ELR (cell line): ENCODE data around the gene SUV39H1.
"Not testable (repeated sequence)": the region's sequence is repeated elsewhere in the genome, so short reads cannot be mapped to it uniquely, and the experiment has no call there.

ENCODE experiments used
- DNase-seq: peaks from one replicate; pipeline ENCODE4 v3.0.0-alpha.2; 2015; ENCODE audit warnings: low read depth

SUV39H1 gene, protein sequence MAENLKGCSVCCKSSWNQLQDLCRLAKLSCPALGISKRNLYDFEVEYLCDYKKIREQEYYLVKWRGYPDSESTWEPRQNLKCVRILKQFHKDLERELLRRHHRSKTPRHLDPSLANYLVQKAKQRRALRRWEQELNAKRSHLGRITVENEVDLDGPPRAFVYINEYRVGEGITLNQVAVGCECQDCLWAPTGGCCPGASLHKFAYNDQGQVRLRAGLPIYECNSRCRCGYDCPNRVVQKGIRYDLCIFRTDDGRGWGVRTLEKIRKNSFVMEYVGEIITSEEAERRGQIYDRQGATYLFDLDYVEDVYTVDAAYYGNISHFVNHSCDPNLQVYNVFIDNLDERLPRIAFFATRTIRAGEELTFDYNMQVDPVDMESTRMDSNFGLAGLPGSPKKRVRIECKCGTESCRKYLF

DNA sequence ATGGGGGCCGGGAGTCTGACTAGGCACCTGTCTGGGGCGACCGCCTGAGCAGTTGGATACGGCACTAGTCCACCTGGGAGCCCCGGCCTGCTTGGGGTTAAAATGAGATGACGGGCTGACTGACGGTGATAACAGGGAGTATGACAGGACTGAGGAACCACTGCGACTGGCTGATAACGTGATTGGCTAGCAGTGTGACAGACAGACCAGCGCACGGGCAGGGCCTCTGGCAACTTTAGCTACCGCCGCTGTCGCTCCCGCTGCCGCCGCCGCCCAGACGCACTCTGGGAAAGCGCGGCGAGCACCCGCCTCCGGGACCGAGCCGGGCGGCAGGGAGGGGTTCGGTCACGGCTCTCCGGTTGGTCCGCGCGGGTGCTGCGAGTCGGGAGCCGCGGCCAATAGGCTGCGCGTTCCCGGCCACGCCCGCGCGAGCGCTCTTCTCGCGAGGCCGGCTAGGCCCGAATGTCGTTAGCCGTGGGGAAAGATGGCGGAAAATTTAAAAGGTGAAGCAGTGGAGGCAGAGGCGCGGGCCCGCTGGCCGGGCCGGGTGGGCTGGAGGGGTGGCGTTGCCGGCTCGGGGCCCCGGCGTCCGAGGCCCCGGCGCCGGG lies at the start of gene SUV39H1:
Gene SUV39H1 (plus strand): TSS at position 434 of the 608 bp plus-strand sequence. CDS start 51 bp downstream, at position 485.
- DNase-seq, result peak; percentile 89

- DNase-seq, result peak; percentile 61
These were observed 48.2 kb upstream of the SUV39H1 start for GRCh38 chrX:48648336-48648751.

DNA sequence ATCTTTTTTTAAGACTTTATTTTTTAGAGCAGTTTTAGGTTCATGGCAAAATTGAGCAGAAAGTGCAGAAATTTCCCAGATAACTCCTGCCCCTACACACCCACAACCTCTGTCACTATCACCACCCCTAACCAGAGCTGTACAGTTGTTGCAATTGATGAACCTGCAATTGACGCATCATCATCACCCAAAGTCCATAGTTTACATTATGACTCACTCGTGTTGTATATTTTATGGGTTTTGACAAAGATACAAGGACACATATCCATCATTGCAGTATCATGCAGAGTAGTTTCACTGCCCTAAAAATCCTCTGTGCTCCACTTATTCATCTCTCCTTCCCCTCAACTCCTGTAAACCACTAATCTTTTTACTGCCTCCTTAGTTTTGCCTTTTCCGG lies 47.4 kb upstream of the SUV39H1 start:
- DNase-seq, result peak; percentile 19

- not testable (repeated sequence) for DNase-seq
These were observed 44.4 kb upstream of the SUV39H1 start for GRCh38 chrX:48652055-48652579.

DNA sequence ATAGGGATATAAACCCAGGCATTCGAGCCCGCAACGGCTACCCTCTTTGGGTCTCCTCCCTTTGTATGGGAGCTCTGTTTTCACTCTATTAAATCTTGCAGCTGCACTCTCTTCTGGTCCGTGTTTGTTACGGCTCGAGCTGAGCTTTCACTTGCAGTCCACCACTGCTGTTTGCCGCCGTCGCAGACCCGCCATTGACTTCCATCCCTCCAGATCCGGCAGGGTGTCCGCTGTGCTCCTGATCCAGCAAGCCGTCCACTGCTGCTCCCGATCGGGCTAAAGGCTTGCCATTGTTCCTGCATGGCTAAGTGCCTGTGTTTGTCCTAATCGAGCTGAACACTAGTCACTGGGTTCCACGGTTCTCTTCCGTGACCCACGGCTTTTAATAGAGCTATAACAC lies 41.8 kb upstream of the SUV39H1 start:
- not testable (repeated sequence) for DNase-seq

GRCh38 chrX:48659686-48660085 lies 36.8 kb upstream of the SUV39H1 start:
- not testable (repeated sequence) for DNase-seq

- no peak for DNase-seq
These were observed 33.3 kb upstream of the SUV39H1 start for GRCh38 chrX:48663241-48663640.

DNA sequence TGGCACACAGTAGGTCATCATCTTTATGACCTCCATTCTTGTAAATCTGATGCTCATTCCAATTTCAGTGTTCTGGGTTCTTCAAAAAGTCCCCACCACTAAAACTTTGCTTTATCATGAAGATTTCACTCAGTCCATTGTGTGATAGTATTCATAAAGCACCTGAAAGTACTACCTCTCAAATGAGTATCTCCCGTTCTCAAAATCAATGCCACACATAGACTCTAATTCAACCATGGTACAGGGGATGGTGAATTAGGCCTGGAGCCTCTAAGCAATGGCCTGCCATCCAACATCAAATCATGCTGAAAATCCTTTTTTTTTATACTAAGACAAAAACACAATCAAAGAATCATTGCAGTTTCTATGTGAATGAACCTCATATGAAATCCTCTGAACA lies 32.4 kb upstream of the SUV39H1 start:
- no peak for DNase-seq

DNA sequence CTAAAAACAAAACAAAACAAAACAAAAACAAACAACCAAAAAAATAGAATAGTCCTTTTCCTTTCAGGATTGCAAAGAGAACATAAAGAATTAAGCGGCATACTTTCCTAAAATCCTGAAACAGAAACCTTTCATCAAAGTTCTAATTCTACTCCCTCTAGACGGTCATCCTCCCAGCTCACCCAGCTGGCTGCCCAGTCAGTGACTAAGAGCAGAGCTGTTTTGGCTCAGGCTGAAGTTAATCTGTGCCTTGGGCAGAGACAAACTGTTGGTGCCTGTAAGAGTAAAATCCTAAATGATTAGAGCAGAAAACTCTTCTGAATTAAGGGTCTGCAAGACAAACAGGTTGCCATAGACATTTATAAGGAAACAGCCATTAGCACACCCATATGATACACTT lies 30.5 kb upstream of the SUV39H1 start:
- peak; percentile 11 for DNase-seq

DNA sequence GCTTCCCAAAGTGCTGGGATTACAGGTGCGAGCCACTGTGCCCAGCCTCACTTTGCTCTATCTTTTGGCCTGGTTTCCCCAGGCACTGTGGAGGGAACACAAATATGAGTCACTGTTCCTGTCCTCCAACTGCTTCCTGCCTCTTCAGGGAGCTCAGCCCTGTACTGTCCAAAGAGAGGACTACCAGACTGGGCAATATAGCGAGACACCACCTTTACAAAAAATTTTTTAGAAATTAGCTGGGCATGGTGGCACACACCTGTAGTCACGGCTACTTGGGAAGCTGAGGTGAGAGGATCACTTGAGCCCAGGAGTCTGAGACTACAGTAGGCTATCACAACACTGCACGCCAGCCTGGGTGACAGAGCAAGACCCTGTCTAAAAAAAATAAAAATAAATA lies 29.9 kb upstream of the SUV39H1 start:
- no peak for DNase-seq

- DNase-seq, result no peak
These were observed 29.0 kb upstream of the SUV39H1 start for GRCh38 chrX:48667509-48667908.

DNA sequence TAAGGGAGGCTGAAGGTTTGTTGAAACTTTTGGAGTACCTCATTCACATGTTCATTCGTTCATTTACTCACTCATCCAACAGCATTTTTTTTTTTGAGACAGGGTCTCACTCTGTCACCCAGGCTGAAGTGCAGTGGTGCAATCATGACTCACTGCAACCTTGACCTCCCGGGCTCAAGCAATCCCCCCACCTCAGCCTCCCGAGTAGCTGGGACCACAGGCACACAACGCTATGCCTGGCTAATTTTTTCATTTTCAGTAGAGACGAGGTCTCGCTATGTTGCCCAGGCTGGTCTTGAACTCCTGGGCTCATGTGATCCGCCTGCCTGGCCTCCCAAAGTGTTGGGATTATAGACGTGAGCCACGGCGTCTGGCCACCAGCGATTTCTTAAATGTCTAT lies 28.3 kb upstream of the SUV39H1 start:
- DNase-seq, result not testable (repeated sequence)

GRCh38 chrX:48676106-48676892 lies 20.2 kb upstream of the SUV39H1 start:
- DNase-seq, result peak; percentile 87

GRCh38 chrX:48676893-48677270 lies 19.7 kb upstream of the SUV39H1 start:
- DNase-seq, result no peak

GRCh38 chrX:48677516-48677915 lies 19.0 kb upstream of the SUV39H1 start:
- no peak for DNase-seq

- not testable (repeated sequence) for DNase-seq
These were observed 16.1 kb upstream of the SUV39H1 start for GRCh38 chrX:48680467-48680866.

DNA sequence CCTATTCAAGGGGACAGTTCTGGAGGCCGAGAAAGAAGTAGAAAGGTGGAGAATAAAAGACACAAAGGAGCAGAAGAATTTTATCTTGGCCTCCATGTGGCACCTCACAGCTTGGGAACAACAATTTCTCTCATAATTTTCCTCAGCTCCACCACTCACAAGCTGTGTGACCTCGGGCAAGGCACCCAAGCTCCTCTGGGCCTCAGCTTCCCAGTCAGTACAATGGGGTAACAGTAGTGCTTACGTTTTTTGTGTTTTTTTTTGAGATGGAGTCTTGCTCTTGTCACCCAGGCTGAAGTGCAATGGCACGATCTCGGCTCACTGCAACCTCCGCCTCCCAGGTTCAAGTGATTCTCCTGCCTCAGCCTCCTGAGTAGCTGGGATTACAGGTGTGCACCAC lies 15.6 kb upstream of the SUV39H1 start:
- not testable (repeated sequence) for DNase-seq

GRCh38 chrX:48681539-48682183 lies 14.9 kb upstream of the SUV39H1 start:
- DNase-seq, result no peak

DNA sequence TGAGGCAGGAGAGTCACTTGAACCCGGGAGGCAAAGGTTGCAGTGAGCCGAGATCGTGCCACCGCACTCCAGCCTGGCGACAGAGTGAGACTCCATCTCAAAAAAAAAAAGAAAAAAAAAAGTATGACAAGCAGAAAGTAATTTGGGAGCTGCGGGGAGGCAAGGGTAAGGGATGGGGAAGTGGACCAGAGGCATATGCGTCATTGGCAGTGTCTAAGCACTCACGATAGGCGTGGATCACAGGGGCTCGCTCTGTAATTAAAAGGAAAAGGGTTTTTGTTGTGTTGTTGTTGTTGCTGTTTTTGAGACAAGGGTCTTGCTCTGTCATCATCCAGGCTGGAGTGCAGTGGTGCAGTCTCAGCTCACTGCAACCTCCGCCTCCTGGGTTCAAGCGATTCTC lies 13.7 kb upstream of the SUV39H1 start:
- not testable (repeated sequence) for DNase-seq

DNA sequence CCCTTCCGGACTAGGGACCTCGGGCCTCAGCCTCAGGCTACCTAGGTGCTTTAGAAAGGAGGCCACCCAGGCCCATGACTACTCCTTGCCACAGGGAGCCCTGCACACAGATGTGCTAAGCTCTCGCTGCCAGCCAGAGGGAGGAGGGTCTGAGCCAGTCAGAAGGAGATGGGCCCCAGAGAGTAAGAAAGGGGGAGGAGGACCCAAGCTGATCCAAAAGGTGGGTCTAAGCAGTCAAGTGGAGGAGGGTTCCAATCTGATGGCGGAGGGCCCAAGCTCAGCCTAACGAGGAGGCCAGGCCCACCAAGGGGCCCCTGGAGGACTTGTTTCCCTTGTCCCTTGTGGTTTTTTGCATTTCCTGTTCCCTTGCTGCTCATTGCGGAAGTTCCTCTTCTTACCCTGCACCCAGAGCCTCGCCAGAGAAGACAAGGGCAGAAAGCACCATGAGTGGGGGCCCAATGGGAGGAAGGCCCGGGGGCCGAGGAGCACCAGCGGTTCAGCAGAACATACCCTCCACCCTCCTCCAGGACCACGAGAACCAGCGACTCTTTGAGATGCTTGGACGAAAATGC lies 13.0 kb upstream of the SUV39H1 start, which contains the start of gene WAS:
Gene WAS (plus strand): TSS at position 389 of the 572 bp plus-strand sequence. CDS start 55 bp downstream, at position 444.
- no peak for DNase-seq

- no peak for DNase-seq
These were observed 12.4 kb upstream of the SUV39H1 start for GRCh38 chrX:48684134-48684533.
